CD4-positive, alpha-beta T cell treated with Interleukin-1 beta for 1 hour (primary cell): ENCODE results near the gene CXCL6.

Source experiments
- DNase-seq, 2 donors: peaks; one replicate each; pipeline ENCODE4 v3.0.0-alpha.2; 2020 to 2022

The CXCL6 gene

GRCh38 chr4:73869130-73870055 is 32.9 kb downstream of the CXCL6 start, which contains the start of gene CXCL1:
Gene CXCL1 (plus strand): TSS chr4:73869393. CDS start chr4:73869471, 78 bp downstream.
- peak in 1 of 2 donors; percentile 3 for DNase-seq

GRCh38 chr4:73870260-73870659 is 33.8 kb downstream of the CXCL6 start:
- DNase-seq: no peak

- no peak for DNase-seq
Measured at GRCh38 chr4:73870768-73871167, 34.3 kb downstream of the CXCL6 start.

- no peak for DNase-seq
Measured at GRCh38 chr4:73871511-73872310, 35.2 kb downstream of the CXCL6 start.

- no peak for DNase-seq
Measured at GRCh38 chr4:73872316-73873108, 36.0 kb downstream of the CXCL6 start.

- DNase-seq: no peak
Measured at GRCh38 chr4:73874386-73874785, 37.9 kb downstream of the CXCL6 start.

GRCh38 chr4:73875401-73875800 is 38.9 kb downstream of the CXCL6 start:
- no peak for DNase-seq

- no peak for DNase-seq
Measured at GRCh38 chr4:73883306-73883705, 46.8 kb downstream of the CXCL6 start.

- DNase-seq: no peak
Measured at GRCh38 chr4:73885574-73886267, 49.2 kb downstream of the CXCL6 start.
